ENCODE results near the gene GAS6.

The GAS6 gene

DNA sequence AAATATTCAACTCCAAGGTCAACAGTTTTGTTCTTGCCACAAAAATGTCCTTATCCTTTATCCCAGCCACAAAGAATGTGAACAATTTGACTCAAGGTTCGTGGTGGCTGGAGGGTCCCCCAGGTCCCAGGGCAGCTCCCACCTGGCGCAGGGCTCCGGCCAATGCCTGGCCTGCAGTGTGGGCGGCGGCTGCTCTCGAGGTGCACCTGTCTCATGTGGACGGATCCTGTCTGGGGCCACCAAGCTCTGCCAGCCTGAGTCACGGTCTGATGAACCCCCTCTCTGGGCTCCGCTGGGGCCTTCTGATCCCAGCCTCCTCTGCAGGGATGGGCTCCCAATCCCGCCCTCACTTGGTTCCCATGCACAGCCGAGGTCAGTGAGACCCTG is 49.4 kb downstream of the GAS6 start:
- TF ChIP-seq POLR2A (IDR thresholded peaks at IDR 0.05; ENCODE audit: low read depth, low read length): no peak
- no peak for TF ChIP-seq POLR2AphosphoS5 (IDR thresholded peaks at IDR 0.05; ENCODE audit: low read depth, low read length)
- no peak for TF ChIP-seq PAX5 (IDR thresholded peaks at IDR 0.05; ENCODE audit: insufficient read depth, low read length, severe bottlenecking)
- TF ChIP-seq POU2F2 (IDR thresholded peaks at IDR 0.05; ENCODE audit: low read depth, low read length): no peak
- TF ChIP-seq TAF1 (IDR thresholded peaks at IDR 0.05; ENCODE audit: low read depth, low read length): no peak
- no peak for TF ChIP-seq SPI1 (IDR thresholded peaks at IDR 0.05; ENCODE audit: low read depth, low read length)
- no peak for DNase-seq (ENCODE audit: insufficient read length, low spot score)
- FAIRE-seq: no peak

GRCh38 chr13:113813749-113814434 is 50.0 kb downstream of the GAS6 start:
- FAIRE-seq (no peak), DNase-seq (ENCODE audit: insufficient read length, low spot score) (no peak)
- TF ChIP-seq PAX5 (IDR thresholded peaks at IDR 0.05; ENCODE audit: insufficient read depth, low read length, severe bottlenecking) (no peak), SPI1 (IDR thresholded peaks at IDR 0.05; ENCODE audit: low read depth, low read length) (no peak), POU2F2 (IDR thresholded peaks at IDR 0.05; ENCODE audit: low read depth, low read length) (no peak), POLR2A (IDR thresholded peaks at IDR 0.05; ENCODE audit: low read depth, low read length) (no peak), TAF1 (IDR thresholded peaks at IDR 0.05; ENCODE audit: low read depth, low read length) (no peak), POLR2AphosphoS5 (IDR thresholded peaks at IDR 0.05; ENCODE audit: low read depth, low read length) (no peak)

DNA sequence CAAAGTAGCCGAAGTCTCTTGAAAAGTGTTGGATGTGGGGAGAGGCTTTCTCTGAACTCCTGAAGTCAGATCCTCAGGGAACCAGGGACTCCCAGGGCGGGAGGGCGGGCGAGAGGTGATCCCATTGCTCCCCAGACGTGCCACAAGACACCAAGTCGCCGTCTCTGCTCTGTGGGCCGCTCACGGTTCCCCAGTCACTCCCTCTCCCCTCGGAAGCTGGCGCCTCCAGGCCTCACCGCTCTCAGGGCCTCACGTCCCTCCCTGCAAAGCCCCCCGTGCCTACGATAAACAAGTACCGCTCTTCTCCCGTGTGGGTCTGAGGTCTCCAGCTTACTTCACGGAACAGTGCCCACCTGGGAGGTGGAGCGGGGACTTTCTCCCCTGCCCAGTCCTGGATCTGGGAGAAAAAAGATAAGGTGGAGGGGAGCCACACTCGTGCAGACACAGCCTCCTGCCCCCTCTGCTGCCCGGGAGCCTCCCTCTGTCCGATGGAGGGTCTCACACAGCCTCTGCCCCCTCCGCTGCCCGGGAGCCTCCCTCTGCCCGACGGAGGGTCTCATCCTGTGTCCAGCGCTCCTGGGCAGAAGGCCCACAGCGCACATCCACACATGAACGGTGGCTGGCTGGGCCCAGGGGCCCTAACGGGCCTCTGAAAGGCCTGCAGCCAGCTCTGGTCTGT is 50.7 kb downstream of the GAS6 start:
- DNase-seq (ENCODE audit: insufficient read length, low spot score) (no peak), FAIRE-seq (no peak)
- TF ChIP-seq POU2F2 (IDR thresholded peaks at IDR 0.05; ENCODE audit: low read depth, low read length) (no peak), SPI1 (IDR thresholded peaks at IDR 0.05; ENCODE audit: low read depth, low read length) (no peak), POLR2A (IDR thresholded peaks at IDR 0.05; ENCODE audit: low read depth, low read length) (no peak), PAX5 (IDR thresholded peaks at IDR 0.05; ENCODE audit: insufficient read depth, low read length, severe bottlenecking) (no peak), POLR2AphosphoS5 (IDR thresholded peaks at IDR 0.05; ENCODE audit: low read depth, low read length) (no peak), TAF1 (IDR thresholded peaks at IDR 0.05; ENCODE audit: low read depth, low read length) (no peak)

DNA sequence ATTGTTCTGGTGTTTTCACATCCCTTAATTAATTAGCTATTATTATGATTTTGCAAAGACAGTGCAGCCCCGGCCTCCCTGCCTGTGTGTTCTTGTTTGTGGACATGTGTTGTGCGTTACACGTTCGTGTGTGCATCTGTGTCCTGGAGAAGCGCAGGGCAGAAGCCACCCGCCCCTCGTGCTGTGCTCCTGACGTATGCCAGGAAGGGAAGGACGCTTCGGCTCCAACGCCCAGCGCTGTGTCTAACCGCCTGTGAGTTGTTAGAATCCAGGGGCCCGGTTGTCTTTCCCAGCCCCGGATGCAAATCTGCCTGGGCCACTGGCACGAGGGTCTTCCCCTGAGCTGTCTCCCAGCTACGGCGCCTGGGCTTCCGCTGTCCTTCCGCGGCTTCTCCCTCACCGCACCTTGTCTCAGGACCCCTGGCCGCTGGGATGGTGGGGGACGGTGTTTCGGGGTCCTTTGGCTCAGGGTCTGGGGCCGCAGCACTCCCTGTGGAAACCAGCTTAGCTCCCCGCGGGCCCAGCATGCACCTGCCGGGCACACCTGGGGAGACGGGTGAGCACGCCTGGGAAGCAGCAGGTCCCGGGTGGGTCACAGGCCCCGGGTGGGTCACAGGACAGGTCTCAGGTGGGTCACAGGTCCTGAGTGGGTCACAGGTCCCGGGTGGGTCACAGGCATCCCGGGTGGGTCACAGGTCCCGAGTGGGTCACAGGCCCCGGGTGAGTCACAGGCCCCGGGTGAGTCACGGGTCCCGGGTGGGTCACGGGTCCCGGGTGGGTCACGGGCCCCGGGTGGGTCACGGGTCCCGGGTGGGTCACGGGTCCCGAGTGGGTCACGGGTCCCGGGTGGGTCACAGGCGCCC is 51.5 kb downstream of the GAS6 start:
- FAIRE-seq (no peak), DNase-seq (ENCODE audit: insufficient read length, low spot score) (no peak)
- TF ChIP-seq SPI1 (IDR thresholded peaks at IDR 0.05; ENCODE audit: low read depth, low read length) (no peak), POLR2A (IDR thresholded peaks at IDR 0.05; ENCODE audit: low read depth, low read length) (no peak), POLR2AphosphoS5 (IDR thresholded peaks at IDR 0.05; ENCODE audit: low read depth, low read length) (no peak), TAF1 (IDR thresholded peaks at IDR 0.05; ENCODE audit: low read depth, low read length) (no peak), PAX5 (IDR thresholded peaks at IDR 0.05; ENCODE audit: insufficient read depth, low read length, severe bottlenecking) (no peak), POU2F2 (IDR thresholded peaks at IDR 0.05; ENCODE audit: low read depth, low read length) (no peak)

GRCh38 chr13:113811081-113811928 is 52.6 kb downstream of the GAS6 start:
- DNase-seq (ENCODE audit: insufficient read length, low spot score) (no peak), FAIRE-seq (no peak)
- TF ChIP-seq SPI1 (IDR thresholded peaks at IDR 0.05; ENCODE audit: low read depth, low read length): no peak
- TF ChIP-seq POLR2A (IDR thresholded peaks at IDR 0.05; ENCODE audit: low read depth, low read length): no peak
- no peak for TF ChIP-seq TAF1 (IDR thresholded peaks at IDR 0.05; ENCODE audit: low read depth, low read length)
- no peak for TF ChIP-seq POU2F2 (IDR thresholded peaks at IDR 0.05; ENCODE audit: low read depth, low read length)
- no peak for TF ChIP-seq PAX5 (IDR thresholded peaks at IDR 0.05; ENCODE audit: insufficient read depth, low read length, severe bottlenecking)
- TF ChIP-seq POLR2AphosphoS5 (IDR thresholded peaks at IDR 0.05; ENCODE audit: low read depth, low read length): no peak

- DNase-seq (ENCODE audit: insufficient read length, low spot score) (no peak), FAIRE-seq (no peak)
Observed at GRCh38 chr13:113810640-113811039, 53.2 kb downstream of the GAS6 start.

DNA sequence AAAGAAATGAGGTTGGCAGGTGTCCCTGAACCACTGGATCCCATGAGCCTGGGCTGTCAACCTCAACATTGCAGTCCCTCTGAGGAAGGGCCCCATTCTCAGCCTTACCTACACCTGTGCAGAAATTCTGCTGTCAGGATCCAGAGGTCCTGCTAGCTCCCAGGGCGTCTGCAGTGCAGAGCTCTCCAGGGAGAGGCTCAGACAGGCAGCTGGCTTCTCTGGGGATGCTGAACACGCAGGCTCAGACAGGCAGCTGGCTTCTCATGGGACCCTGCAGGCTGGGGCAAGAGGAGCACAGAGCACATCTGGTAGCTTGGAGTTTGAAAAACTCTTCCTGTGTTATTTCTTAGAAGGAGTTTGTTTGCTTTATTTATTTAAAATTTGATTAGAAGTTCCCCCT is 53.9 kb downstream of the GAS6 start:
- TF ChIP-seq POLR2AphosphoS5 (IDR thresholded peaks at IDR 0.05; ENCODE audit: low read depth, low read length) (no peak), TAF1 (IDR thresholded peaks at IDR 0.05; ENCODE audit: low read depth, low read length) (no peak), PAX5 (IDR thresholded peaks at IDR 0.05; ENCODE audit: insufficient read depth, low read length, severe bottlenecking) (no peak), SPI1 (IDR thresholded peaks at IDR 0.05; ENCODE audit: low read depth, low read length) (no peak), POU2F2 (IDR thresholded peaks at IDR 0.05; ENCODE audit: low read depth, low read length) (no peak), POLR2A (IDR thresholded peaks at IDR 0.05; ENCODE audit: low read depth, low read length) (no peak)
- FAIRE-seq (no peak), DNase-seq (ENCODE audit: insufficient read length, low spot score) (no peak)

More at GRCh38 chr13:113810640-113811039, 53.2 kb downstream of the GAS6 start:
- TF ChIP-seq TAF1 (IDR thresholded peaks at IDR 0.05; ENCODE audit: low read depth, low read length): no peak
- no peak for TF ChIP-seq POLR2AphosphoS5 (IDR thresholded peaks at IDR 0.05; ENCODE audit: low read depth, low read length)
- no peak for TF ChIP-seq SPI1 (IDR thresholded peaks at IDR 0.05; ENCODE audit: low read depth, low read length)

DNA sequence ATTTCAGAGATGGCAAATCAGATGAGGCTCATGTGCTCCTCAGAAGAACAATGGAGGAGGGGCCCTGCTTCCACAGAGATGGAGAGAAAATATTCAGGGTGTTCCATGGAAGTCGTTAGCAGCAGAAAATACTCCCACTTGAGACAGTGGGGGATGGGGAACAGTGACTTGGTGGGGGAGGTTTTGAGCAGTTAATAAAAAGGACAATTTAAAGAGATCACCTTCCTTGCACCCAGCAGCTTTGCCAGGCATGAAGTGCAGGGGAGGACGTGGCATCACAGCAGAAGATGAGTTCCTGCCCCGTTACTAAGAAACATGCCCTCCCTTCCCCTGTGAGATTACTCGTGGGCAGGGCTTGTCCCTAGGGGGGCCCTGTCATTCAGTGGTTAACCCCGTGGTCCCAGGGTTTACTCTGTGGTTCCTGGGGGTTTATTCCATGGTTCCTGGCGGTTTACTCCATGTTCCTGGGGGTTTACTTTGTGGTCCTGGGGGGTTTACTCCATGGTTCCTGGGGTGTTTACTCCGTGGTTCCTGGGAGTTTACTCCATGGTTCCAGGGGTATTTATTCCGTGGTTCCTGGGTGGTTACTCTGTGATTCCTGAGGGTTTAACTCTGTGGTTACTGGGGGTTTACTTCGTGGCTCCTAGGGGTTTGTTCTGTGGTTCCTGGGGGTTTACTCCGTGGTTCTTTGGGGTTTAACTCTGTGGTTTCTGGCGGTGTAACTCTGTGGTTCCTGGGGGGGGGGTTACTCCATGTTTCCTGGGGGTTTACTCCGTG is 55.6 kb downstream of the GAS6 start:
- no peak for FAIRE-seq
- TF ChIP-seq PAX5 (IDR thresholded peaks at IDR 0.05; ENCODE audit: insufficient read depth, low read length, severe bottlenecking): no peak
- TF ChIP-seq TAF1 (IDR thresholded peaks at IDR 0.05; ENCODE audit: low read depth, low read length): no peak
- TF ChIP-seq POU2F2 (IDR thresholded peaks at IDR 0.05; ENCODE audit: low read depth, low read length): no peak
- TF ChIP-seq POLR2A (IDR thresholded peaks at IDR 0.05; ENCODE audit: low read depth, low read length): no peak
- TF ChIP-seq SPI1 (IDR thresholded peaks at IDR 0.05; ENCODE audit: low read depth, low read length): no peak
- no peak for TF ChIP-seq POLR2AphosphoS5 (IDR thresholded peaks at IDR 0.05; ENCODE audit: low read depth, low read length)
- no peak for DNase-seq (ENCODE audit: insufficient read length, low spot score)
